ENCODE data around the gene IDS. TPM values are rescaled to one million over a fixed set of nuclear protein-coding genes. Genes with fewer than 3 reads are reported as not detected.

IDS gene
- total RNA-seq, 3 donors from 2014 or later (not counting 1 experiment from before 2014, with no cell fraction given), result 286 to 344 (median 317) TPM

DNA sequence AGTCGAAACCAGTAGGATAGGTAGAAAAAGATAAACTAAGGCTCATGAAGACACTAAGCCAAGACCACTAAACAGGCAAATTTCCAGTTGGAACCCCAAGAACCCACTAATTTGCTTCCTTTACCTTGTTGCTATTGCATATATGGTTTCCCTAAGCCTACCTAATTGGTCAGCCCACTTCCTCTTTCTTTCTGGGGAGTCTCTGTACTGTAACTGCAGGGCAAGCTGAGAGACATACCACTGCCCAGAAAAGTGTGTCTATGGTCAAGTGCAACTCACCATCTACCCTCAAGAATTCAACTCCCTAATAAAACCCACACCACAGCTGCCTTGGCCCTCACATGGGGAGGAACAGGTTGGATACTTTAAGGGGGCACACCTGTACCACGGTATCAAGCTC is 28.6 kb downstream of the IDS start:
- peaks cover 11% of the 10 kb centered on the region for H3K36me3 ChIP-seq (ENCODE audit: control insufficient read depth, insufficient read depth, low read length)
- Mint-ChIP-seq H3K27me3 (ENCODE audit: low read depth in 2 of 2) (no peaks in the 10 kb centered on the region), H3K4me3 (no peak overlapping the region), H3K36me3 (no peaks in the 10 kb centered on the region), H3K27ac (peak overlapping the region in 1 of 2 donors; percentile 30), H3K4me1 (peaks cover 18 to 21% of the 10 kb centered on the region in 2 donors), H3K9me3 (no peaks in the 10 kb centered on the region)
- no peaks in the 10 kb centered on the region for H3K9me3 ChIP-seq (ENCODE audit: control insufficient read depth, insufficient read depth, low read length)
- no peaks in the 10 kb centered on the region for H3K4me1 ChIP-seq (ENCODE audit: control insufficient read depth, insufficient read depth, low read length)
- DNase-seq (peak in 1 of 2 donors; percentile 1), ATAC-seq (no peak)
- no peak overlapping the region for H3K4me3 ChIP-seq (ENCODE audit: low read length)
- H3K27me3 ChIP-seq (ENCODE audit: control insufficient read depth, insufficient read depth, low read length), result no peaks in the 10 kb centered on the region
- no peak overlapping the region for H3K27ac ChIP-seq (ENCODE audit: low read length)
- TF ChIP-seq, protein P1, sequence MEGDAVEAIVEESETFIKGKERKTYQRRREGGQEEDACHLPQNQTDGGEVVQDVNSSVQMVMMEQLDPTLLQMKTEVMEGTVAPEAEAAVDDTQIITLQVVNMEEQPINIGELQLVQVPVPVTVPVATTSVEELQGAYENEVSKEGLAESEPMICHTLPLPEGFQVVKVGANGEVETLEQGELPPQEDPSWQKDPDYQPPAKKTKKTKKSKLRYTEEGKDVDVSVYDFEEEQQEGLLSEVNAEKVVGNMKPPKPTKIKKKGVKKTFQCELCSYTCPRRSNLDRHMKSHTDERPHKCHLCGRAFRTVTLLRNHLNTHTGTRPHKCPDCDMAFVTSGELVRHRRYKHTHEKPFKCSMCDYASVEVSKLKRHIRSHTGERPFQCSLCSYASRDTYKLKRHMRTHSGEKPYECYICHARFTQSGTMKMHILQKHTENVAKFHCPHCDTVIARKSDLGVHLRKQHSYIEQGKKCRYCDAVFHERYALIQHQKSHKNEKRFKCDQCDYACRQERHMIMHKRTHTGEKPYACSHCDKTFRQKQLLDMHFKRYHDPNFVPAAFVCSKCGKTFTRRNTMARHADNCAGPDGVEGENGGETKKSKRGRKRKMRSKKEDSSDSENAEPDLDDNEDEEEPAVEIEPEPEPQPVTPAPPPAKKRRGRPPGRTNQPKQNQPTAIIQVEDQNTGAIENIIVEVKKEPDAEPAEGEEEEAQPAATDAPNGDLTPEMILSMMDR (IDR thresholded peaks at IDR 0.05), result no peak
- intact Hi-C loops (cut with micrococcal nuclease), result no loop called here
- no CpG with 5 or more reads among the region's 2 CpGs for WGBS (ENCODE audit: insufficient coverage)

DNA sequence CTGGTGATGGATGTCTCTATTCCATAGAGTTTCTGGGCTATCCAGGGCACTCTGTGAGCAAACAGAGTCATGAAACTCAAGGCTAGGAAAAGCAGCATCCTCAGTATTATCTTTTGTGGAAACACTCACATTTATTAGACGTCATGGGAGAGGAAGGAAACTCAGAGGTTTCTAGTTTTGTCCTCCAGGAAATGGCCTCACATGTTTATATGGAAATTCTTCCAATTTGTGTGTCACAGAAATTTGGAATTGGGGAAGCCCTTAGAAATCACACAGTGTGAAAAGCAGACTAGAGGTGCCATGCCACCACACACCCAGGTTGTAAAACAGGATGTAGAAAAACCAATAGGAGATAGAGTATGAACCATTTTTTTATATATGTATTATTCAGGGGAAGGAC is 31.1 kb downstream of the IDS start:
- no peaks in the 10 kb centered on the region for H3K27me3 Mint-ChIP-seq (ENCODE audit: low read depth in 2 of 2)
- TF ChIP-seq, protein P1 (IDR thresholded peaks at IDR 0.05), result no peak
- no peaks in the 10 kb centered on the region for H3K9me3 Mint-ChIP-seq
- no peaks in the 10 kb centered on the region for H3K27me3 ChIP-seq (ENCODE audit: control insufficient read depth, insufficient read depth, low read length)
- no CpG with 5 or more reads among the region's 1 CpG for WGBS (ENCODE audit: insufficient coverage)
- peaks cover 5% of the 10 kb centered on the region for H3K4me1 ChIP-seq (ENCODE audit: control insufficient read depth, insufficient read depth, low read length)
- H3K36me3 Mint-ChIP-seq, result no peaks in the 10 kb centered on the region
- H3K27ac Mint-ChIP-seq, result no peak overlapping the region
- H3K4me1 Mint-ChIP-seq, result peaks cover 12 to 18% of the 10 kb centered on the region in 2 donors
- no peak overlapping the region for H3K4me3 ChIP-seq (ENCODE audit: low read length)
- peaks cover 3% of the 10 kb centered on the region for H3K36me3 ChIP-seq (ENCODE audit: control insufficient read depth, insufficient read depth, low read length)
- no peaks in the 10 kb centered on the region for H3K9me3 ChIP-seq (ENCODE audit: control insufficient read depth, insufficient read depth, low read length)
- DNase-seq, result peak in 1 of 2 donors; percentile 1
- intact Hi-C loops (cut with micrococcal nuclease), result no loop called here
- no peak overlapping the region for H3K27ac ChIP-seq (ENCODE audit: low read length)
- H3K4me3 Mint-ChIP-seq, result no peak overlapping the region
- ATAC-seq, result no peak

DNA sequence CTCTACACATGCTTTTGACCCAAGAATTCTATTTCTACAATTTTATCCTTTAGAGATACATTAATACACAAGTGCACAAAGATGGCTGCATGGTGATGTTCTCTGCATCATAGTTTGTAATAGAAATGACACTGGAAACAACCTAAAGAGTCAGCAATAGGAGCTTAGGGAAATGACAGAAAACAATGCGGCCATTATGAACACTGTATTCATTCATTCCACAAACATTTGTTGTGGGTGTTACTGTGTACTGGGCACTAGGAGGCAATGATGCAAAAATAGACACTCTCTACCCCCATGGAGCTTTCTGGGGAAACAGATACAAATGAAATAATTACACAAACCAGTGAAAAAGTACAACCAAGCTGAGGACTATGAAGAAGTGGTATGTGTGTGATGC is 32.0 kb downstream of the IDS start:
- Mint-ChIP-seq H3K4me1 (peaks cover 12 to 18% of the 10 kb centered on the region in 2 donors), H3K4me3 (no peak overlapping the region), H3K36me3 (no peaks in the 10 kb centered on the region), H3K27ac (peak overlapping the region in 1 of 2 donors; percentile 68), H3K27me3 (ENCODE audit: low read depth in 2 of 2) (no peaks in the 10 kb centered on the region), H3K9me3 (no peaks in the 10 kb centered on the region)
- Histone ChIP-seq H3K27me3 (ENCODE audit: control insufficient read depth, insufficient read depth, low read length) (no peaks in the 10 kb centered on the region), H3K9me3 (ENCODE audit: control insufficient read depth, insufficient read depth, low read length) (no peaks in the 10 kb centered on the region), H3K4me3 (ENCODE audit: low read length) (no peak overlapping the region), H3K4me1 (ENCODE audit: control insufficient read depth, insufficient read depth, low read length) (peaks cover 5% of the 10 kb centered on the region), H3K27ac (ENCODE audit: low read length) (no peak overlapping the region), H3K36me3 (ENCODE audit: control insufficient read depth, insufficient read depth, low read length) (peaks cover 2% of the 10 kb centered on the region)
- WGBS (ENCODE audit: insufficient coverage), result no CpG with 5 or more reads among the region's 1 CpG
- TF ChIP-seq, protein P1 (IDR thresholded peaks at IDR 0.05), result no peak
- ATAC-seq (no peak), DNase-seq (no peak)
- intact Hi-C loops (cut with micrococcal nuclease), result no loop called here

DNA sequence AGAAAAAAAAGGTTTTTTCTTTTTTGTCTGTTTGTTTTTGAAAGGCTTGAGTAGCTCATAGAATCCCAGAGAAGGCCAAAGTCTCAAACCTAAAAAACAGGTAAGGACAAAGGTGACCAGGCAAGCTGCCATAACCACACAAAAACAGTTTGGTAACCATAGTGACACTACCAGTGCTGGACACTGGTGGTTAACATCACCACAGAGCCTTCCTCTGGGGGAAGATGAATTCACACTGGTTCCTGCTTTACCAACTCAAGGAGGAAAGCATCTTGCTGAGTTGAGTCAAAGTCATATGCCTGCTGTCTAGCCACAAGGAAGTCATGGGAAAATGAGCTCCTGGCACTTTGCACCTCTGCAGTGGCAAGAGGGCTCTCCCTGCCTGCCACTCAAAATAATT is 32.5 kb downstream of the IDS start:
- DNase-seq (no peak), ATAC-seq (no peak)
- Histone ChIP-seq H3K27ac (ENCODE audit: low read length) (no peak overlapping the region), H3K4me3 (ENCODE audit: low read length) (no peak overlapping the region), H3K36me3 (ENCODE audit: control insufficient read depth, insufficient read depth, low read length) (no peaks in the 10 kb centered on the region), H3K27me3 (ENCODE audit: control insufficient read depth, insufficient read depth, low read length) (no peaks in the 10 kb centered on the region), H3K9me3 (ENCODE audit: control insufficient read depth, insufficient read depth, low read length) (no peaks in the 10 kb centered on the region), H3K4me1 (ENCODE audit: control insufficient read depth, insufficient read depth, low read length) (peaks cover 5% of the 10 kb centered on the region)
- no peaks in the 10 kb centered on the region for H3K27me3 Mint-ChIP-seq (ENCODE audit: low read depth in 2 of 2)
- no peaks in the 10 kb centered on the region for H3K9me3 Mint-ChIP-seq
- intact Hi-C loops (cut with micrococcal nuclease), result no loop called here
- H3K4me1 Mint-ChIP-seq, result peaks cover 12 to 17% of the 10 kb centered on the region in 2 donors
- no peak overlapping the region for H3K4me3 Mint-ChIP-seq
- no peaks in the 10 kb centered on the region for H3K36me3 Mint-ChIP-seq
- TF ChIP-seq, protein P1 (IDR thresholded peaks at IDR 0.05), result no peak
- no peak overlapping the region for H3K27ac Mint-ChIP-seq
